Activated CD4-positive, alpha-beta T cell treated with anti-CD3 and anti-CD28 coated beads, Interleukin-2, Interleukin-6, amounts not matched to agents 100 ng/mL and 50 ng/mL, durations not matched to agents 16 hours and 8 hours (primary cell): Measurements from ENCODE around the gene PLD2.
"Not testable (repeated sequence)": the region's sequence is repeated elsewhere in the genome, so short reads cannot be mapped to it uniquely, and the experiment has no call there.

ENCODE experiments used
- DNase-seq: peaks from one replicate; pipeline ENCODE4 v3.0.0-alpha.2; 2020

PLD2 gene

DNA sequence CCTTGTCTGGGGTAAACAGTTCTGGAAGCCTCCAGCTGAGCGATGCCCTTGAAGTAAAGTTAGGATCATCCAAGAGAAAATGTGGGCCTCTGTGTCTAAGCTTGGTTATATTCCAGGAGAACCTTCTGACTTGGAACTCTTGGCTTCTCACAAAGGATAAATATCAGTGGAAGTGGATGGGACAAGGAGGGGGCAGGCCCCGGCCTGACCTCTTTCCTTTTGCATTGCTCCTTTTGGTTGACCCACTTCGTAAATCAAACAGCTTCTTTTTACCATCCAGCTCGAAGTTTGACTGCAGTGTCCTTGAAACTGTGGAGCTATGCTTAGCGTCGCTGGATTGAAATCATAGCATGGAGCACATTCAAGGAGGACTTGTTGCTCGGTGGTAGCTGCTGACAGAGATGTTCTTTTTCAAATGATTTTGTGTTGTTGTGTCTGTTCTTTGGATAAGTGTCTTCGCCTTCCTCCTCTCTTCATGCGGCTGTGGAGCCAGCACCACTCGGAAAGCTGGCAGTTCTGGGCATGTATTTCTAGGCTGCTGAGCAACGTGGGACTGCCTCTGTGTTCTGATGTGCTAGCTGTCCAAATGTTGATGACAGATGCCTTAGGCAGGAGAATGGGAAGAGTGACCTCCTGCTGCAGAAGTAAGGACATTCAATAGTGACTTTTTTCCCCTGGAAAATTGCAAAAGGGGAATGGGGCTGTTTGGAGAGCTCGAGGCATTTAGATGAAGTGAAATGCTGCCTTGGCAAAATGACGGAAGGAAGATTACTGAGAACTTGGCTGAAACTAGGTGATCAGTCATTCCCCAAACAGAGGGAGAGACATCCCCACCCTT is 30.7 kb downstream of the PLD2 start:
- DNase-seq, result no peak

DNA sequence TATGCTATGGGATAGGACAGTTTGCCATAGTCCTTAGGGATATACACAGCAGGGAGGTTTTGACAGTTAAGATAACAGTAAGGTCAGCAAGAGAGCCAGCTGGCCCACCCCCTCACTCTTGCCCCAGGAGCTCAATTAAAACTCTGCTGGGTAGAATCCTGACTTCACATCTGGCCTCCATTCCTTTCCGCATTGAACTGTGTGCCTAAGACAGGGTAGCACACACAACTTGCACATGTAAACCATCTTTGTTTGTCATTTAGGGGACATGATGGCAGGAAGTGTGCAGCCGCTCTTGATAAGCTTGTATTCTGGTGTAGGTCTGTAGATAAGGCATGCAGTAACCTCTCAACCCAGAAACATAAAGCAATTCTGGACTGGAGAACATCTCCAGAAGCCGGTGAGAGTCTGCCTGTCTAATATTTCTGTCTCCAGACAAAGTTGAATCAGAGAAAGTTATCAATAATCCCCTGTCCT is 31.4 kb downstream of the PLD2 start:
- DNase-seq, result no peak

DNA sequence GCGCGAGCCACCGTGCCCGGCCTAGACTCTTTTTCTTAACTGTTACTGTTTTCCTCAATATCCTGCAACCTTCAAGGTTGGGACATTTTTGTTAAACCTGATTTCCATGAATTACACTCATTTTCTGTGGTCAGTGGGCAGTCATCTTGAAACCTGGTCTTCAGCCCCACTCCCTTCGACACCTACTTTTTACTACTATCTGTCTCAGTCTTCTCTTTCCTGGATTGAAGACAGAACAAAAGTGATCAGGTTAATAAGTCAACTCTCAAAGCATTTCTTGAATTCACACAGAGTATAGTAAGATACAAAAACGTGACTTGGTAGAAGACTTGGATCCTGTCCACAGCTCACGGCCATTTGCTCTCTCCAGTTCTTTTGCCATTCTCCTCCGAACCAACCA is 32.3 kb downstream of the PLD2 start:
- no peak for DNase-seq

DNA sequence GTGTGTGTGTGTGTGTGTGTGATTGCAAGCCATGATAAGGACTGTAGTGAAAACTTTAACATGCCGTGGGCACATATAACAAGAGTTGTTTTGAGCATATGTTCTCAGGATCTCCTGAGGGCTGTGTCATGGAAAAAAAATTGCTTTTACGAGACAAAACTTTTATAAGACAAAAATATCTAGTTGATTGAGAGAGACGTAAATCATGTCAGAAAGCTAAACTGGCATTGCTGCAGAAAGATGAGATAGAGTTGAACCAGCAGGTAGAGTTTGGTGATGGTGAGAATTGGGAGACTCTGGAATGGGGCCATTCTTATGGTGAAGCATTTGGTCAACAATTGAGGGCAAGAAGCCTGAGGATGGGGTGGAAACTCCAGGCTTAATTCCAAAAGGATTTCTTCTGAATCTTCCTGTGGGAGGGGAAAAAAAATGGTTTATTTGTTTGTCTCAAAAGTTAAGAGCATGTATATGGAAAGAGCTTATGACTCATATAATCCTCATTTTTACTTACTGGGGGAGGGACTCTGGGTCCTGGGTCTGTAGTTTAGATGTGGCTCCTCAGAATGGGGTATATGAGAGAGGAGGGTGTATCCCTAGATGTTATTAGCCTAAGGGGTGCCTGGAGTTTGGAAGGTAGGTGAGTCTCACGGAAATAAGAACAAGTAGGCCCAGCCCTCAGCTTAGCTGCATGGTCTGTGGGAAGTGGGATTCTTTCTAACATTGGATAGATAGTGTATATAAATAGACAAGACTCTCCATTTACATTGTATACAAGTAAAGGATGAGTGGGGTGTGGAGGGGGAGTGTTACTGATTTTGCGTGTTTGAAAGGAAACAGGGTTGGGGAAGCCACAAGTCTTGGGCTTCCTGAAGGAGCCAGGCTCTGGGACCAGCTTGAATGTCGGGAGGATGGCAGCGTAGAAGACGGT is 33.3 kb downstream of the PLD2 start:
- DNase-seq, result no peak

DNA sequence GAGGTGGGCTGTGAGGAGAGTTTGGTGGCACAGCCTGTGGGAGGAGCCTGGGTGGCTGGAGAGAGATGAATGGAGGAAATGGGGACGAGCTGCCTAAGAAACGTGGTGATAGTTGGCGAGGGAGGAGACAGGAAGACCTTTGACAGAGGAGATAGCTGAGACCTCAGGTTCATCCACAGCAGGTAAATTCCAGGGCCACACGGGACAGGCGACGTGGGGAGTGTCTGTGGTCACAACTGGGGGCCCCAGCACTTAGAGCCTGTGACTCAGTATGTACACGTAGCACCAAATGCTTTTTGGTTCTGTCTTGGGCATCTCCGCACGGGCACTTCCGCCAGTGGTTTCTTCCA is 33.9 kb downstream of the PLD2 start:
- DNase-seq, result peak; percentile 13

DNA sequence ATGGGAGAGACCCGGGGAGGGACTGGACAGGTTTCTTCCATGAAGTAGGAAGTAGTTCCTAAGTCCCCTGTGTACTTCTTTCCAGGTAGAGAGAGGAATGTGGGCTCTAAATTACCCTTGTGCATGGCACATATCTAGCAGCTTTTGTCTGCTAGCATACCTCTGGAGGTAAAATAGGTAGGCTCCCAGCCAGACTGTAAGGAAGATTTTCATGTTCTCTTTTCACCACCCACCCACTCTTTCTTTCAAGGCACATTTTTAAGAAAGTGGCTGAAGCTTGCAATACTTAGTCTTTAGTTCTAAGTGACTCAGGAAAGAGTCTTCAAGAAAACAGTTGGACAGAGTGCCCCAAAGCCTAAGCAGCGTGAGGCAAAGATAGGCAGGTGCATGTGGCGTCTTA is 35.4 kb downstream of the PLD2 start:
- no peak for DNase-seq

DNA sequence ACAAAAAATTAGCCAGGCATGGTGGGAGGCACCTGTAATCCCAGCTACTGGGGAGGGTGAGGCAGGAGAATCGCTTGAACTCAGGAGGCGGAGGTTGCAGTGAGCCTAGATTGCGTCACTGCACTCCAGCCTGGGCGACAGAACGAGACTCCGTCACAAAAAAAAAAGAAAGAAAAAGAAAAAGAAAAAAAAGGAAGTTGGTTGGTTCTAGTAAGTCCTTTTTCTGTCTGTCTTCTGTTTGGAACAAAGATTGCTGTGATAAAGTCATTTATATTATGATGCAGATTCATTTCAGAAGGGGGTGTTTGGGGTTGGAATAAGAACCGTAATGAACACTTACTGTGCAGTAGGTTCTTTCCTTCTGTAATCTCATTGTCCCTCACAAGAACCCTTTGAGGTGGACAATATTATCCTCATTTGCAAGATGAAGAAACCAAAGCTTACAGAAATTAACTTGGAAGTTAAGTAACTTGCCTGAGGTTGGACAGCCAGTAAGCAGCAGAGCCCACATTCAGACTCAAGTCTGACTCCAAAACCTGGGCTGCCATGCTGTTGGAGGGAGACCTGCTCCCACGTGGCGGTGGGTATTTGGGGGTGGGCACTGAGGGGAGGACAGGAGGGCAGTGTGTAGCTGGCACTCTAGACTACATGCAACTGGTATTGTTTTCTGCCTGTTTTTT is 36.5 kb downstream of the PLD2 start:
- no peak for DNase-seq

DNA sequence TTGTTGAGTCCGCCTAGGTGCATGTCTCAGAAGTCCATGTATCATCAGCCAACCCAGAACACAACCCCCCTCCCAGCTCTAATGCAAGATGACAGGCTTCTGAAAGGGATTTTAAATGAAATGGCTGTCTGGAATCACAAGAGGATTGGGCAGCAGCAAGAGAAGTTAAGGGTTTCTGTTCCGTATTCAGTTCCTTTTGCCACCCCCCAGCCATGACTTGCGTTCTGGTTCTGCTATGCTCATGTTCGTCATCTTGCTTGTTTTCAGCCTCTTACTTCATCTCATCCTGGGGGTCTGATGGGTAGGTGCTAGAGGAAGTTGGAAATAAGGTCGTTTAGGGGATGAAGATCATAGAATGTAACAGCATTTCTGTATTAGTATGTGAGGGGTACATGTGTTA is 38.2 kb downstream of the PLD2 start:
- DNase-seq, result no peak

DNA sequence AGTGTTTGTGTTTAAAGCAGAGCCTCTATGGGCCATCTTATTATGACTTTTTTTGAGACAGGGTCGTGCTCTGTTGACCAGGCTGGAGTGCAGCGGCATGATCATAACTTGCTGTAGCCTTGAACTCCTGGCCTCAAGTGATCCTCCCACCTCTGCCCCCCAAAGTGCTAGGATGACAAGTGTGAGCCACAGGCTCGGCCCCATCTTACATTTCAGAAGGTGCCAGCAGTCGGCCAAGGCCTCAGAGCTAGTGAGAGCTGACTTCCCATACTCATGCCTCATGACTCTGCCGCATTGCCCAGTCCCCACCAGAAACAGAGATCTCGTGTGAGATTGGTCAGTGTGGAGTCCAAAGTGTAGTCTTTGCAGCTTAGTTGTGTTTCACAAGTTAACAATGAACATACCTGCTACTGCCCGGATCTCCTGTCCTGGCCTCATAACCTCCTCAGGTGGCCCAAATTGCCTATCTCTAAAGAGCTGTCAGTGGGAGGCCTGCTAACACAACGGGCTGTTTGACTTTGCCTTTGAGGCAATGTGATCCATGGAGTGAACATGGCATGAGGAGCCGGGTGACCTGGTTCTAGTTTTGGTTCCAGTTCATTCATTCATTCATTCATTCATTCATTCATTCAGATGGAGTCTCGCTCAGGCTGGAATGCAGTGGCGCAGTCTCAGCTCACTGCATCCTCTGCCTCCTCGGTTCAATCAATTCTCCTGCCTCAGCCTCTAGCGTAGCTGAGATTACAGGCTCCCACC is 39.9 kb downstream of the PLD2 start:
- no peak for DNase-seq

DNA sequence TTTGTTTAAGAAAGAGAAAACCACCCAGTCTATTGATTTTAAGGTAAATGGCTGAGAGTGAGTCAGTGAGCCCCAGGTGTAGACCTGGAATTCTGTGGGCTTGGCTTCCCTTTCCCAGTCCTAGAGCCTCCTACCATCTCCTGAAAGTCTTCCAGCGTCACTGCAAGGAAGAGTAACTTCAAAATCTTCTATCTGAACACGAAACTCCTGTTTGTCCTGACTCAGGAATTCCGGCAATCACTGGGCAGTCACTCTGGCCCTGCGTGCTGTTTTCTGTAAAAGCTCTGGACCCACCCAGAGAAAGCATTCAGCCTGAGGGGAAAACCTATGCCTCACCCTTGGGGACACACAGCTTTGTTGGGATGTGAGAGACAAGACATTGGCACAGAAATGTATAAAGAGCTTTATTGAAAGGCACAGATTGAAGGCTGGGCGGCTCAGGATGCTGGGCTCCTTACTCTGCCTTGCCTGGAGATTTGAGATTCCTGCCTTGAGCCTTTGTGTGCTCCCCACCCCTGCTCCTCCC is 42.1 kb downstream of the PLD2 start:
- no peak for DNase-seq

DNA sequence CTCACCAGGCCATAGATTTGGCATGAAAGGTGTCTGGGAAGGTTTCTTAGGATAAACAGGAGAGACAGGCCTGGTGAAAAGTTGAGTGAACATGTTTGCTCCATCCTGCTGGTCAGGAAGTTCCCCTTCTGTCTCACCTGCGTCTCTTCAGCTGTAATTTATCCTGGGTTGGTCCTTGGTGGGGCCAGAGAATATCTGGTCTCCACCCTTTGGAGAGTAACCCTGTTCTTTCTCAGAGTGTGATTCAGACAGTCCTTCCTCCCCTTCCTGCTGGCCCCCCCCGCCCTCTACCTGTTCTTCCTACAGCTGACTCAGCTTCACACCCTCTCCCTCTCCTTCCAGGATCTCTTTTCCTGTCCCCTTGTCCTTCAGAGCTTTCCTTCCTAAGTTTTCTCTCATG is 43.3 kb downstream of the PLD2 start:
- DNase-seq, result no peak

DNA sequence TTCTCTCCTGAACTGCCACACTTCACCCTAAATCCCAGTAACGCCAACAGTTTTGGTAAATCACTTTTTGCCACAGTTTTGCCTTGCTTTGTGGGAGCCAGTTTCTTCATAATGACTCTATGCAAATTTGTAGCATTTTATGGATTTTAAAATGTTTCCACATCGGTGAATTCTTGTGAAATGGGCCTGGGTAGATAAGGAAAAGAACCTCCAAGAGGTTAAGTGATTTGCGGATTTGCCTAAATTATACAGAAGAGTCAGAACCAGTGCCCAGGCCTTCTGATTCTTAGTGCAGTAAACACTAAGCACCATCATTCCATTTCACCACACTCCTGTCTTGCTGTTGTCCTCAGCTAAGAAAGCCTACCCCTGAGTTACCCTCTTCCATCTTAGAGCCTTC is 44.1 kb downstream of the PLD2 start:
- no peak for DNase-seq

DNA sequence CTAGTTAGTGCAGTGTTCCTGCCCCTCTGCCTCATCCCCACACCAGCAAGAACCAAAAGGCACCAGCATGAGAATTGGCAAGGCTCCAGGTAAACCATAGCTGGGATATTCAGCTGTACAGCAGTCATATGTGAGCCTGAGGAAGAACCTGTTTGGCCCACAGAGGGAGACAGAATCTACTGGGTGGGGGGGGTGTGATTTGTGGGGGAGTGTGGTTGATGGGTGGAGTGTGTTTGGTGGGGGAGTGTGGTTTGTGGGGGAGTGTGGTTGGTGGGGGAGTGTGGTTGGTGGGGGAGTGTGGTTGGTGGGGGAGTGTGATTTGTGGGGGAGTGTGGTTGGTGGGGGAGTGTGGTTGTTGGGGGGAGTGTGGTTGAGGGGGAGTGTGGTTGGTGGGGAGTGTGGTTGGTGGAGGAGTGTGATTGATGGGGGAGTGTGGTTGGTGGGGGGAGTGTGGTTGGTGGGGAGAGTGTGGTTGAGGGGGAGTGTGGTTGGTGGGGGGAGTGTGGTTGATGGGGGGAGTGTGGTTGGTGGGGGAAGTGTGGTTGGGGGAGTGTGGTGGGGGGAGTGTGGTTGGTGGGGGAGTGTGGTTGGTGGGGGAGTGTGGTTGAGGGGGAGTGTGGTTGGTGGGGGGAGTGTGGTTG is 45.7 kb downstream of the PLD2 start:
- DNase-seq, result no peak

DNA sequence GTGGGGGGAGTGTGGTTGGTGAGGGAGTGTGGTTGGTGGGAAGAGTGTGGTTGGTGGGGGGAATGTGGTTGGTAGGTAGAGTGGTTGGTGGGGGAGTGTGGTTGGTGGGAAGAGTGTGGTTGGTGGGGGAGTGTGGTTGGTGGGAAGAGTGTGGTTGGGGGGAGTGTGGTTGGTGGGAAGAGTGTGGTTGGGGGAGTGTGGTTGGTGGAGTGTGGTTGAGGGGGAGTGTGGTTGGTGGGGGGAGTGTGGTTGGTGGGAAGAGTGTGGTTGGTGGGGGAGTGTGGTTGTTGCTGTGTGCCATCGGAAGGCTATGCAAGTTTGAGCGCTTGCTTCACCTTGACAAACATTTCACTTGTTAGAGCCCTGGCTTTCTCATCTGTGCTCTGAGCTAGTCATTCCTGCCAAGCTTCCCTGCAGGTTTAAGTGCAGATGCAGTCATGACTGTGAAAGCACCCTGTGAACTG is 46.3 kb downstream of the PLD2 start:
- DNase-seq, result no peak

DNA sequence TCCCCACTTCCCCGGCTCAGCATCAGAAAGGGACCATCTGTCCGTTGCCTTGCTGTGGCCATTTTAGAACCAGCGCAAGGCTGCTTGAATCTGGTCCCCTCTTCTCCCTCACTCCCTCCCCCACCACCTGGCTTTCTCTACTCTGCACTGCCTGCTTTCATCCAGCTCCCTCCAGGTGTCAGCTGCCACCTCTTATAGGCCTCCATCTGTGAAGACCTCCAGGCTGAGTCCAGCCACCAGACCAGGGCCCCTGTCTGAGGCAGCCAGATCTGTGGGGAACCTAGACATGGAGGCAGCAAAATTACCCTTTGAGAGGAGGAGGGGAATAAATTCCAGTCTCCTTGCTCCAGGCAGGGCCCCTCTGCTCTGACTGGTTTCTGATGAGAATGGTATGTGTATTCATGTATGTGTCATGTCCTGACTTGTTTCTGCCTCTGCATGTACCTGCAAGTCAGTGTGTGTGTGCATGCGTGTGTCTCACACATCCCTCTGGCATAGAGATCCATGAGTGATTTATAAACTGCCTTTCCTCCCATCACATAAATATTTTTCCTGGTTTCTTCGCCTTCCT is 47.2 kb downstream of the PLD2 start:
- no peak for DNase-seq

DNA sequence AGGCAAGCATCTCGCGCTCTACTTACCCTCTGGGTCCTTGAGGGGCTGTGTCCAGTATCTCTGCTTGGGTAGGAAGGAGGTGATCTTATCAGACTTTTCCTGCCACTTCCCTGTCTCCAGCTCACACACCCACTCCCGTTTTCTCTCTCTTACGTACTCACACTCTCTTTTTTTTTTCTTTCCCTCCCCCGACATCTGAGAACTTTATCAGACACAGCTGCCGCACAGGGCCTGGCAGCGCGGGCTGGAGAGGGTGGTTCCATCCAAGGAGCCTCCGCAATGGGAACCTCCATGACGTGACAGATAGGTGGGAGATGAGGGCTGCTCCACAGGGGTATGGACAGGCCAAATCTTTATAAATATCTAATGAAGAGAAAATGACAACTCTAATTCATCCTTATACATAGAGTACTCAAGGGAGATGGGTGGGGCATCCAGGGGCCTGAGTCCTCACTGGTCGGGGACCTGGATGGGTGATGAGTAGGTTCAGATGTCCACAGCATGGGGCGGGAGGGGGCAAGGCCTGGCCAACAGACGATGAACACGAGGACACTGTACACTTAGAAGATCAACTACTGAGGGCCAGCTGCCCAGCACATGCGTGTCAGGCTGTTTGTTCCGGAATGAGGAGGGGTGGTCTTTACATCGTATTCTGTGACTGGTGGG is 49.5 kb downstream of the PLD2 start:
- no peak for DNase-seq

DNA sequence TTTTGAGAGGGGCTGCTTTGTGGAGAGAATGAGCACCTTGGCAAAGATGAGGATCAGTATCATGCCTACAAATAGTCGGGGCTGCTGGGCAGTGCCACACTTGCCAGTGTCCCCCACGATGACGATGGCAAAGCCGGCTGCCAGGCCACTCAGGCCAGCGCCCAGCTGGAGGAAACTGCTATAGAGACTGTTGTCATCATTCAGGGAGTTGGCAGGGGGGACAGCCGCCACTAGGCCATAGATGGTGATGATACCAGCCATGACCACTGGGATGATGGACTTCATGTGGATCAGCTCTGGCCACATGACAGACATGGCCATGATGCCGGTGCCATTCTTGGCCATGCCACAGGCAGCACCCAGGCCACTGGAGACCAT is 50.0 kb downstream of the PLD2 start:
- DNase-seq, result no peak

DNA sequence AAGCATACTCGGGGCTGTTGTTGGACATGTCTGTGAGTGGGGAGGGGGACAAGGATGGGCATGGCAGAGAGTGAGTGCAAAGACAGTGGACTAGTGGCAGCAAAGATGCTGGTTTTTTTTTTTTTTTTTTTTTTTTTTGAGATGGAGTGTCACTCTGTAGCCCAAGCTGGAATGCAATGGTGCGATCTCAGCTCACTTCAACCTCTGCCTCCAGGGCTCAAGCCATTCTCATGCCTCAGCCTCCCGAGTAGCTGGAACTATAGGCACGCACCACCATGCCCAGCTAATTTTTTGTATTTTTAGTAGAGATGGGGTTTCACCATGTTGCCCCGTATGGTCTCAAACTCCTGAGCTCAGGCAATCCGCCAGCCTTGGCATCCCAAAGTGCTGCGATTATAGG is 50.4 kb downstream of the PLD2 start:
- not testable (repeated sequence) for DNase-seq

DNA sequence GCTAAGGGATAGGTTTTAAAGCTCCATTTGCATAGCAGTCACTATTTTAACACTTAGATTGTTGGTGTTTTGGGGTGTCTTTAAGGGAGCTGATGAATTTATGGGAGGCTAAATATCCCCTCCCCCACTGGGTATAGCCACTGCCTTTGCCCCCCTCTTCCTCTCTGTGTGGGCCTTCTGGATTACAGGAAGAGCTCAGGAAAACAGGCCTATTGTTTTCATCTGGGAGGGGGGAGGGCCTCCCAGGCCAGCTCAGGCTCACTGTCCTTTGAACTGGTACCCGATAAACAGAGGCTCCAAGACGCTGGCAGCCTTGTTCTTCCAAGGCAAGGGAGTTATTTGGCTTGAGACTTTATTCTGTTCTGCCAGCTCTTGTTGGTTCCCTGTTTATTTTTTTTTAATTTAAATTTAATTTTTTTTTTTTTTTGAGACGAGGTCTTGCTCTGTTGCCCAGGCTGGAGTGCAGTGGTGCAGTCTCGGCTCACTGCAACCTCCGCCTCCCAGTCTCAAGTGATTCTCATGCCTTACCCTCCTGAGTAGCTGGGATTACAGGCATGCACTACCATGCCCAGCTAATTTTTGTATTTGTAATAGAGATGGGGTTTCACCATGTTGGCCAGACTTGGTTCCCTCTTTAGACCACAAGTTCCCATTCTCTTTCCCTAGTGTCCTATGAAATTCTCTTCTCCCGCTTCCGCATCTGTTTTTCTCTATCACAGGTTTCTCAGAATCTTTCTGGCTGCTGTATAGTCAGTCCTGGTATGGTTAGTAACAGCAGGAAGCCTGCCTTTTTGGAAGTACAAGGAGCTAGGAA is 51.3 kb downstream of the PLD2 start:
- DNase-seq, result no peak

DNA sequence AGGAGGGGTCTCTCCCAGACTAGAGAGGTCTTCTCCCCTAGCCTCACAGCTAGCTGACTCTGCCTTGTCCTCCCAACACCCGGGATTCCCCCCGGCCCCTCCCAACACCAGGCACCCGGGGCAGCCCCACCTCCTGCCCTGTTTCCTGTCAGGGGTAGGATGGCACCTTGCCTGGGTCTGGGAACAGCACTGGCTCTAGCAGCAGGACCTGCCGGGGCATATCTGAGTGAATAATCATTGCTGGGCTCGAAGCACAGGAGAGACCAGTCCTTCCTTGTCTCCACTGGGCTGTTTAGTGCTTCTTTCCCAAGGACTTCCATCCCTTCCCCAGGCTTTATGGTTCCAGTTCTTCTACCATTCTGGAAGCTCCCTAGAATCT is 51.9 kb downstream of the PLD2 start:
- DNase-seq, result no peak
